ENCODE measurements around the gene TMEM255B.

TMEM255B gene

GRCh38 chr13:113796964-113797676, 38.1 kb downstream of the TMEM255B start:
- no peak for TF ChIP-seq CTCF (IDR thresholded peaks at IDR 0.05; ENCODE audit: low read depth, low read length, missing control alignments)
- no peak overlapping the region for H3K4me3 ChIP-seq (ENCODE audit: low read depth, low read length)
- in situ Hi-C loops (cut with HindIII; ENCODE audit: low sequenced_read_pairs): no loop called here
- DNase-seq (ENCODE audit: low read depth): no peak

DNA sequence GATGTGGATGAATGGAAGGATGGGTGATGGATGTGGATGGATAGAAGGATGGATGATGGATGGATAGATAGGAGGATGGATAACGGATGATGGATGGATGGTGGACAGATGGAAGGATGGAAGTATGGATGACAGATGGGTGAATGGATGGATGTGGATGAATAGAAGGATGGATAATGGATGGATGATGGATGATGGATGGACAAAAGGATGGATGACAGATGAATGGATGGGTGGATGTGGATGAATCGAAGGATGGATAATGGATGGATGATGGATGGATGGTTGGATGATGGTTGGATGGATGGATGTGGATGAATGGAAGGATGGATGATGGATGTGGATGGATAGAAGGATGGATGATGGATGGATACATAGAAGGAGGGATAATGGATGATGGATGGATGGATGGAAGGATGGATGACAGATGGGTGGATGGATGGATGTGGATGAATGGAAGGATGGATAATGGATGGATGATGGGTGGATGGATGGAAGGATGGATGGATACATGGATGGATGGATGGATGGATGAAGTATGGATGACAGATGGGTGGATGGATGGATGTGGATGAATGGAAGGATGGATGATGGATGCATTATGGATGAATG, 39.3 kb downstream of the TMEM255B start:
- DNase-seq (ENCODE audit: low read depth): no peak
- H3K4me3 ChIP-seq (ENCODE audit: low read depth, low read length): no peak overlapping the region
- TF ChIP-seq CTCF (IDR thresholded peaks at IDR 0.05; ENCODE audit: low read depth, low read length, missing control alignments): no peak
- in situ Hi-C loops (cut with HindIII; ENCODE audit: low sequenced_read_pairs): no loop called here

DNA sequence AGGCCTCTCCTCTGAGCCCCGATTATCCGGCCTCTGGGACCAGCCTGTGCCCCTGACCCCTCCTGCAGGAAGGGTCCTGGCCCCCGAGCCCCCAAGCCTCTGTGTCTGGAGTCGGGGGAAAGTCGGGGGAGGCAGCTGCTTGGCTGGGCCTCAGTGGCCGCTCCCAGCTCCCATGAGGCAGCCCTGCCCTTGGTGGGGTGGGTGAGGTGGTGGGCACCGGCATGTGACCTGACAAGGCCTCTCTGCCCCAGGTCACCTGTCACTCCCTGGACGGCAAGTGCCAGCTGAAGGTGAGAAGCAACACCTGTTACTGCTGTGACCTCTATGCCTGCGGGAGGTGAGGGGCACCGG, 41.5 kb downstream of the TMEM255B start:
- no peak for TF ChIP-seq CTCF (IDR thresholded peaks at IDR 0.05; ENCODE audit: low read depth, low read length, missing control alignments)
- no peak for DNase-seq (ENCODE audit: low read depth)
- in situ Hi-C loops (cut with HindIII; ENCODE audit: low sequenced_read_pairs): no loop called here
- no peak overlapping the region for H3K4me3 ChIP-seq (ENCODE audit: low read depth, low read length)

- DNase-seq (ENCODE audit: low read depth): no peak
- in situ Hi-C loops (cut with HindIII; ENCODE audit: low sequenced_read_pairs): no loop called here
These were observed 42.4 kb downstream of the TMEM255B start for GRCh38 chr13:113801289-113801961.

DNA sequence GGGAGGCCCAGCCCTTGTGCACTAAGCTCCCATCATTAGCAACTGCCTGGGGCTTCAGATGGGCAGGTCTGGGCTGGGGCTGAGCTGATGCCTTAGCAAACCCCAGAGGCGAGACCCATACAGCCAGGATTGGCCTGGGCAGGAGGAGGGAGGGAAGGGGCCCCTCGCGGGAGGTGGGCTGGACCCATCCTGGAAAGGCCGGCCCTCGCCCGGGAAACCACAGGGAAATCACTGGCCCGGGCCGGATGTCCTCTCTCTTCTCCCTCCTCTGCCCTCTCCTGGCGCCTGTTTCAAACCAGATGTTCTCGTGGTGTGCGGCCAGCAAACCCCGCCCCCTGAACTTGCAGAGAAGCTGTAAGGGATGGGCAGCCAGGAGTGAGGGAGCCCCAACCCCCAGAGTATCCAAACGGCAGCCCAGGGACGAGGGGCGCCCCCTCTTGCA, 43.1 kb downstream of the TMEM255B start:
- no peak overlapping the region for H3K4me3 ChIP-seq (ENCODE audit: low read depth, low read length)
- DNase-seq (ENCODE audit: low read depth): peak; percentile 34
- in situ Hi-C loops (cut with HindIII; ENCODE audit: low sequenced_read_pairs): no loop called here
- TF ChIP-seq CTCF (IDR thresholded peaks at IDR 0.05; ENCODE audit: low read depth, low read length, missing control alignments): no peak

More at GRCh38 chr13:113801289-113801961, 42.4 kb downstream of the TMEM255B start:
- TF ChIP-seq CTCF (IDR thresholded peaks at IDR 0.05; ENCODE audit: low read depth, low read length, missing control alignments): no peak
- H3K4me3 ChIP-seq (ENCODE audit: low read depth, low read length): no peak overlapping the region

DNA sequence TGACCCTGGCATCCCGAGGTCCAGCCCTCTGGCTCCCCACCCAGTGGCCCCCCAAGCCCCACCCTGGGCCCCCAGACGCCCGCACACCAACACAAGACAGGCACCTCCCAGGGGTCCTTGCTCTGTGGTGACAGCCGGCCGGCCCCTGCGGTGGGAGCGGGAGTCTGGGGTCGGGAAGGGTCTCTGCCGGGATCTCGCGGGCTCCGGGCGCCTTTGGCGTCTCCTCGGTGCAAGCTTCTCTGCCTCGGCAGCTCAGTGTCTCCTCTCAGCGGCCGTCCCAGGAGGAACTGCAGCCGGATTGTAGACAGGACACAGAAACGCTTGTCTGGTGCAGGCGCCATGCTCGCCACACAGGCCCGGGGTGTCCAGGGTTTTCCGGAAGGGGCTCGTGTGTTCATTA, 43.7 kb downstream of the TMEM255B start:
- no peak for TF ChIP-seq CTCF (IDR thresholded peaks at IDR 0.05; ENCODE audit: low read depth, low read length, missing control alignments)
- no peak overlapping the region for H3K4me3 ChIP-seq (ENCODE audit: low read depth, low read length)
- no peak for DNase-seq (ENCODE audit: low read depth)
- in situ Hi-C loops (cut with HindIII; ENCODE audit: low sequenced_read_pairs): no loop called here
